CD14-positive monocyte (primary cell): Measurements from ENCODE around the gene NXPH4. TPM values are rescaled to one million over a fixed set of nuclear protein-coding genes. Genes with fewer than 3 reads are reported as not detected.

Source experiments
- DNase-seq, 3 donors: peaks; one replicate each; pipeline ENCODE4 v3.0.0-alpha.2; 2011 to 2022
- H2AFZ ChIP-seq: 2 replicates; pipeline ENCODE4 v1.6.0; 2012; ENCODE audit warnings: mild to moderate bottlenecking, low read depth, low read length, inconsistent platforms; ENCODE audit not compliant: insufficient read depth, poor library complexity, severe bottlenecking
- H3K27ac ChIP-seq, 2 donors: 1 replicate in 1 of 2; 2 replicates in 1 of 2; pipeline ENCODE4 v1.5.1; 2012 to 2013; ENCODE audit warnings: low read length in 2 of 2, control low read depth in 1 of 2, inconsistent platforms in 1 of 2, low read depth in 1 of 2, mild to moderate bottlenecking in 1 of 2
- H3K27me3 ChIP-seq, 2 donors: one replicate each; pipeline versions ENCODE4 v1.6.0 to v1.6.1; 2011 to 2013; ENCODE audit warnings: low read length in 2 of 2; ENCODE audit not compliant: control insufficient read depth in 2 of 2, insufficient read depth in 2 of 2
- H3K36me3 ChIP-seq, 2 donors: replicated peaks in 1 of 2; 1 replicate in 1 of 2; 2 replicates in 1 of 2; pipeline versions ENCODE4 v1.5.1 to v1.6.1; 2012 to 2013; ENCODE audit warnings: low read length in 2 of 2, control low read depth in 1 of 2, inconsistent platforms in 1 of 2, mild to moderate bottlenecking in 1 of 2; ENCODE audit not compliant: insufficient read depth in 2 of 2, control insufficient read depth in 1 of 2
- H3K4me1 ChIP-seq, 2 donors: 1 replicate in 1 of 2; 2 replicates in 1 of 2; pipeline versions ENCODE4 v1.5.1 to v1.6.1; 2012 to 2013; ENCODE audit warnings: low read length in 2 of 2, control low read depth in 1 of 2, inconsistent platforms in 1 of 2, mild to moderate bottlenecking in 1 of 2, moderate library complexity in 1 of 2; ENCODE audit not compliant: insufficient read depth in 2 of 2, control insufficient read depth in 1 of 2
- H3K4me2 ChIP-seq: replicated peaks from 2 replicates; pipeline ENCODE3; 2012; ENCODE audit warnings: low read length, moderate library complexity, mild to moderate bottlenecking; ENCODE audit not compliant: poor library complexity, severe bottlenecking; ENCODE audit errors: extremely low read depth
- H3K4me3 ChIP-seq, 3 experiments: fragments of 200-600 bp in 1 of 3; sonication (generic) in 1 of 3; replicated peaks in 1 of 3; 1 replicate in 2 of 3; 2 replicates in 1 of 3; pipeline ENCODE4 v1.5.1; 2011 to 2013; ENCODE audit warnings: low read length in 3 of 3, mild to moderate bottlenecking in 3 of 3, control low read depth in 2 of 3, low read depth in 2 of 3, inconsistent platforms in 1 of 3, moderate library complexity in 1 of 3
- H3K79me2 ChIP-seq: 2 replicates; pipeline ENCODE4 v1.6.0; 2012; ENCODE audit warnings: mild to moderate bottlenecking, control low read depth, inconsistent platforms, low read length, moderate library complexity; ENCODE audit not compliant: insufficient read depth
- H3K9ac ChIP-seq: 2 replicates; pipeline ENCODE4 v1.6.0; 2017; ENCODE audit warnings: low read length, mild to moderate bottlenecking; ENCODE audit not compliant: insufficient read depth, poor library complexity, severe bottlenecking
- H3K9me3 ChIP-seq, 2 donors: replicated peaks in 1 of 2; 1 replicate in 1 of 2; 2 replicates in 1 of 2; pipeline versions ENCODE4 v1.5.1 to v1.6.1; 2012 to 2013; ENCODE audit warnings: low read length in 2 of 2, control low read depth in 1 of 2; ENCODE audit not compliant: control insufficient read depth in 1 of 2, insufficient read depth in 1 of 2
- H4K20me1 ChIP-seq: 2 replicates; pipeline ENCODE4 v1.6.0; 2012; ENCODE audit warnings: mild to moderate bottlenecking, low read length, control low read depth, moderate library complexity; ENCODE audit not compliant: insufficient read depth
- H3K27ac Mint-ChIP-seq, 7 donors: one replicate each; pipeline ENCODE4 v1.8.0; 2020; ENCODE audit warnings: mild to moderate bottlenecking in 7 of 7, mixed read lengths in 7 of 7, moderate library complexity in 6 of 7, inconsistent platforms in 2 of 7
- H3K27me3 Mint-ChIP-seq, 3 donors: one replicate each; pipeline ENCODE4 v1.8.0; 2021 to 2022; ENCODE audit warnings: low read depth in 3 of 3, mild to moderate bottlenecking in 3 of 3, mixed read lengths in 3 of 3, moderate library complexity in 3 of 3, inconsistent platforms in 1 of 3
- H3K36me3 Mint-ChIP-seq, 2 donors: one replicate each; pipeline ENCODE4 v1.8.0; 2020; ENCODE audit warnings: mixed read lengths in 2 of 2, inconsistent platforms in 1 of 2, mild to moderate bottlenecking in 1 of 2
- H3K4me1 Mint-ChIP-seq: one replicate; pipeline ENCODE4 v1.8.0; 2020; ENCODE audit warnings: mild to moderate bottlenecking, mixed read lengths
- H3K4me3 Mint-ChIP-seq, 2 donors: one replicate each; pipeline ENCODE4 v1.8.0; 2020; ENCODE audit warnings: mild to moderate bottlenecking in 2 of 2, mixed read lengths in 2 of 2, moderate library complexity in 1 of 2
- H3K9me3 Mint-ChIP-seq, 7 donors: one replicate each; pipeline ENCODE4 v1.8.0; 2020 to 2022; ENCODE audit warnings: mixed read lengths in 7 of 7, mild to moderate bottlenecking in 6 of 7, moderate library complexity in 6 of 7, inconsistent platforms in 2 of 7
- WGBS: methylation state at CpG from one replicate; pipeline ENCODE4 v1.1.5; 2013; ENCODE audit warnings: missing lambda C conversion rate; ENCODE audit not compliant: insufficient coverage; 5-methylcytosine and 5-hydroxymethylcytosine counted together
- intact Hi-C, 2 donors: fragments of 100-400 bp; cut with micrococcal nuclease; formaldehyde crosslinking; loops; one replicate each; pipeline versions ENCODE4 v1.15.0 to v1.15.1; 2023
- polyA plus RNA-seq, 3 donors: library from polyadenylated mRNA; depleted of rRNA in 1 of 3; unstranded in 2 of 3; stranded (reverse) in 1 of 3; fragments of 300-500 nt in 2 of 3; fragments of >200 nt in 1 of 3; fragmentation: Illumina TruSeq in 2 of 3; gene quantifications; 1 replicate in 2 of 3; 2 replicates in 1 of 3; pipeline ENCODE4 v1.2.3, GENCODE V29; 2012 to 2021
- TF ChIP-seq, protein P1 (sequence below): fragments of 200-600 bp; IDR thresholded peaks from one replicate; pipeline ENCODE4 v1.8.0; 2022; ENCODE audit warnings: antibody characterized with exemption, mild to moderate bottlenecking

Gene NXPH4
- polyA plus RNA-seq, 3 donors: not detected

DNA sequence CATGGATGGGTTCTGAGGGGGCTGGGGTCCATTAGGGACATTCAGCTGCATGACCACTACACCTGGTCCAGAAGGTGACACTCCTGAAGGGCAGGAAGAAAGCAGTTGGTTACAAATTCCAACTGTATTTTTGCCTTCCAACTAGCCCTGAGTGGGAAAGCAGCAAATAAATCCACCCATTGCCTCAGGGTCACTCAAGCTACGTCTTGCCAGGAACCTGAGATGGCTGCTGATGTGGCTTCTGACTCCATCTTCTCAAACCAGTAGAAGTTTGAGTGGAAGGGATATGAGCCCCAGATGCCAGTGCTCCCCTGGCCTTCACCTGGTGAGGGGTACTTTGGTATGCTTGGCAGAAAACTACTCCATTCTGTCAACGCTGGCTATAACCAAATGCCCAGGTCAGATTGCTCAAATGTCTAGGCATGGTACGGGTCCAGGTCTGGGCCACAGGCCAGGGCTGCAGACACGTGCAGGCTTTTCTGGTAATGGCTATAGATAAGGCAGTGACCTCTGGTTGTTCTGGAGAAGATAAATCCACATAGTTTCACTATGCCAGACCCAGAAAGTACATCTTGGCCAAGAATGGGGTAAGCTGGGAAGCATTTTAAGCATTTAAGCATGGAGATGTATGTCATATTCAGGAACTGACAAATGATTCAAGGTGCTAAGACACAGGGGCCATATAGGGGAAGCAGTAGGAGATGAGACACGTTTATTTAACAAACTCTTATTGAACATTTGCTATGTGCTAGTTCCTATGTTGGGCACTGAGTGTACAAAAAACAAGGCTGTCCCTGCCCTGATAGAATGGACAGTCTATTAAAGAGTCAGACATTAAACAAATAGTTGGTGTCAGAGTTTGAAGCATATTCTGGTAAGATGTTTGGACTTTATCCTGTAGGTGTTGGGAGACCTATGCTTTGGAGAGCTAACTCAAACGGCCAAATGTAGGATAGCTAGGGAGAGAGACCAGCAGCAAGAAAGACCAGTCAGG is 42.7 kb downstream of the NXPH4 start:
- Histone ChIP-seq H3K79me2 (no peaks in the 10 kb centered on the region), H3K27me3 (no peaks in the 10 kb centered on the region), H3K9ac (no peak overlapping the region), H3K4me3 (no peak overlapping the region), H3K4me2 (no peak overlapping the region), H2AFZ (no peak overlapping the region), H3K36me3 (peaks cover 83 to 89% of the 10 kb centered on the region in 2 donors), H3K27ac (no peak overlapping the region), H4K20me1 (no peaks in the 10 kb centered on the region), H3K9me3 (no peaks in the 10 kb centered on the region), H3K4me1 (no peaks in the 10 kb centered on the region)
- no peak for DNase-seq
- Mint-ChIP-seq H3K9me3 (peaks cover 0 to 2% (median 0%) of the 10 kb centered on the region in 7 donors), H3K4me1 (peaks cover 2% of the 10 kb centered on the region), H3K4me3 (no peak overlapping the region), H3K36me3 (peaks cover 82 to 92% of the 10 kb centered on the region in 2 donors), H3K27ac (no peak overlapping the region), H3K27me3 (peaks cover 0 to 2% (median 0%) of the 10 kb centered on the region in 3 donors)
- TF ChIP-seq, protein P1, sequence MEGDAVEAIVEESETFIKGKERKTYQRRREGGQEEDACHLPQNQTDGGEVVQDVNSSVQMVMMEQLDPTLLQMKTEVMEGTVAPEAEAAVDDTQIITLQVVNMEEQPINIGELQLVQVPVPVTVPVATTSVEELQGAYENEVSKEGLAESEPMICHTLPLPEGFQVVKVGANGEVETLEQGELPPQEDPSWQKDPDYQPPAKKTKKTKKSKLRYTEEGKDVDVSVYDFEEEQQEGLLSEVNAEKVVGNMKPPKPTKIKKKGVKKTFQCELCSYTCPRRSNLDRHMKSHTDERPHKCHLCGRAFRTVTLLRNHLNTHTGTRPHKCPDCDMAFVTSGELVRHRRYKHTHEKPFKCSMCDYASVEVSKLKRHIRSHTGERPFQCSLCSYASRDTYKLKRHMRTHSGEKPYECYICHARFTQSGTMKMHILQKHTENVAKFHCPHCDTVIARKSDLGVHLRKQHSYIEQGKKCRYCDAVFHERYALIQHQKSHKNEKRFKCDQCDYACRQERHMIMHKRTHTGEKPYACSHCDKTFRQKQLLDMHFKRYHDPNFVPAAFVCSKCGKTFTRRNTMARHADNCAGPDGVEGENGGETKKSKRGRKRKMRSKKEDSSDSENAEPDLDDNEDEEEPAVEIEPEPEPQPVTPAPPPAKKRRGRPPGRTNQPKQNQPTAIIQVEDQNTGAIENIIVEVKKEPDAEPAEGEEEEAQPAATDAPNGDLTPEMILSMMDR: no peak
- 93% methylated on average over 2 of the region's 6 CpGs for WGBS
- intact Hi-C loops: no loop called here

DNA sequence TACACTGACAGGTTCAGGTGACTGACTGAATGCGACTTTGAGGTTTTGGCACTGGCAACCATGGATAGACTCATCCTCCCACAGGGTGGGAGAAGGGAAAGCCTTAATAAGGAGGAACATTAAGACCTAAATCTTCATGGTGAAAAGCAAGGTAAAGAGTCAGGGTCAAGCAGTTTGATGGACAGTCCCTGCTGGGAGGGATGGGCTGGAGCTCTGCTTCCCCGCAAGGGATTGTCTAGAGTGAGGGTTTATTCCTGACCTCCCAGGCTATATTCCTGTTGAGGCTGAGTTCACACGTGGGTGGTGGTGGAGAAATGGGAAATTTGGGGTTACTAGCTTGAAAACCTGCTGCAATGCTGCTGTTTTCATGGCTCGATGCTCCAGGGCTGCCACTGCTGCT is 43.8 kb downstream of the NXPH4 start:
- no peak overlapping the region for H3K4me2 ChIP-seq
- H3K9ac ChIP-seq: no peak overlapping the region
- Mint-ChIP-seq H3K27me3 (peaks cover 0 to 2% (median 0%) of the 10 kb centered on the region in 3 donors), H3K4me1 (peaks cover 2% of the 10 kb centered on the region), H3K4me3 (no peak overlapping the region), H3K9me3 (peaks cover 0 to 2% (median 0%) of the 10 kb centered on the region in 7 donors), H3K36me3 (peaks cover 79 to 91% of the 10 kb centered on the region in 2 donors), H3K27ac (peak overlapping the region in 1 of 7 donors; percentile 40)
- intact Hi-C loops: loop anchor here (5.0 kb wide), 1 partner anchor 192 kb away; no protein-coding TSS in a partner anchor
- H3K4me3 ChIP-seq: no peak overlapping the region
- H4K20me1 ChIP-seq: no peaks in the 10 kb centered on the region
- no peak overlapping the region for H2AFZ ChIP-seq
- TF ChIP-seq, protein P1: no peak
- H3K27me3 ChIP-seq: no peaks in the 10 kb centered on the region
- H3K4me1 ChIP-seq: no peaks in the 10 kb centered on the region
- H3K27ac ChIP-seq: no peak overlapping the region
- no peak for DNase-seq
- no peaks in the 10 kb centered on the region for H3K79me2 ChIP-seq
- 98% methylated on average over 4 of the region's 4 CpGs for WGBS
- peaks cover 72 to 88% of the 10 kb centered on the region in 2 donors for H3K36me3 ChIP-seq
- no peaks in the 10 kb centered on the region for H3K9me3 ChIP-seq
